Measurements from ENCODE around the gene EVA1B.

The EVA1B gene

GRCh38 chr1:36279789-36280296 is 43.6 kb downstream of the EVA1B start:
- no peak for DNase-seq (ENCODE audit: low read depth, low spot score)

- no peak for DNase-seq (ENCODE audit: low read depth, low spot score)
These were observed 44.2 kb downstream of the EVA1B start for GRCh38 chr1:36279110-36279788.

GRCh38 chr1:36276688-36277087 is 46.8 kb downstream of the EVA1B start:
- no peak for DNase-seq (ENCODE audit: low read depth, low spot score)

- no peak for DNase-seq (ENCODE audit: low read depth, low spot score)
These were observed 49.2 kb downstream of the EVA1B start for GRCh38 chr1:36274201-36274600.

GRCh38 chr1:36273024-36273423 is 50.4 kb downstream of the EVA1B start:
- DNase-seq (ENCODE audit: low read depth, low spot score) = no peak

Data from ELF-1 (cell line).